GM12878 (cell line): Measurements from ENCODE around the gene SNRNP27. TPM values are rescaled to one million over a fixed set of nuclear protein-coding genes. Genes with fewer than 3 reads are reported as not detected.

ENCODE experiments used
- ATAC-seq: fragments of 200-7000 bp; cut with Tn5 transposase; 3 replicates; pipeline ENCODE4 v1.9.1; 2020; ENCODE audit warnings: mild to moderate bottlenecking, moderate library complexity
- BruUV-seq: library from RNA; stranded (reverse); fragments of 400-500 nt; replicated peaks from 2 replicates; lab custom pipeline; 2021; lab: Mats Ljungman, UMichigan
- CTCF ChIA-PET: fragments of 300-600 bp; sonication (Branson Sonifier 250); formaldehyde crosslinking; extraction: SDS; loops from one replicate; lab custom pipeline; 2021; ENCODE audit warnings: inconsistent platforms; lab: Yijun Ruan, JAX
- POLR2A ChIA-PET: fragments of 350-600 bp; formaldehyde crosslinking; extraction: SDS; loops from one replicate; lab custom pipeline; 2021; ENCODE audit warnings: inconsistent platforms; lab: Charles Lee
- RAD21 ChIA-PET: fragments of 300-600 bp; sonication (Branson Sonifier 250); formaldehyde crosslinking; loops from one replicate; lab custom pipeline; 2023; ENCODE audit warnings: antibody characterized with exemption; ENCODE audit not compliant: unreplicated experiment; lab: Charles Lee
- SMC1A ChIA-PET: fragments of 300-600 bp; sonication (Branson Sonifier 250); formaldehyde crosslinking; loops from one replicate; lab custom pipeline; 2023; ENCODE audit not compliant: unreplicated experiment, uncharacterized antibody; lab: Charles Lee
- DNase-seq: peaks from one replicate; pipeline ENCODE4 v3.0.0-alpha.2; 2011; ENCODE audit warnings: low read depth, low spot score
- FAIRE-seq: peaks from 3 replicates; lab custom pipeline; 2011; peaks lifted over from hg19 to GRCh38; lab: Jason Lieb, UNC
- H2AFZ ChIP-seq: 2 replicates; pipeline ENCODE4 v1.6.0; 2011; ENCODE audit warnings: low read depth, low read length, control low read depth; ENCODE audit not compliant: control insufficient read depth
- H3K27ac ChIP-seq: 2 replicates; pipeline ENCODE4 v1.5.1; 2011; ENCODE audit warnings: control low read depth; ENCODE audit not compliant: control insufficient read depth, insufficient read depth
- H3K27me3 ChIP-seq, 2 experiments: replicated peaks in 1 of 2; 2 replicates each; pipeline versions ENCODE4 v1.6.0 to v1.6.1; 2011; ENCODE audit warnings: low read length in 1 of 2; ENCODE audit not compliant: control insufficient read depth in 2 of 2, insufficient read depth in 2 of 2
- H3K36me3 ChIP-seq, 2 experiments: 2 replicates each; pipeline ENCODE4 v1.5.1; 2011; ENCODE audit warnings: low read length in 1 of 2; ENCODE audit not compliant: control insufficient read depth in 2 of 2, insufficient read depth in 2 of 2
- H3K4me1 ChIP-seq: 2 replicates; pipeline ENCODE4 v1.6.1; 2011; ENCODE audit warnings: mild to moderate bottlenecking, low read length, moderate library complexity, mixed read lengths; ENCODE audit not compliant: control insufficient read depth, insufficient read depth
- H3K4me2 ChIP-seq: 2 replicates; pipeline ENCODE4 v1.6.0; 2011; ENCODE audit warnings: control low read depth; ENCODE audit not compliant: control insufficient read depth, insufficient read depth
- H3K4me3 ChIP-seq: fragments of 200-600 bp; sonication (generic); 2 replicates; pipeline ENCODE4 v1.5.1; 2016
- H3K79me2 ChIP-seq: 2 replicates; pipeline ENCODE4 v1.6.0; 2011; ENCODE audit warnings: low read length; ENCODE audit not compliant: control insufficient read depth, insufficient read depth
- H3K9ac ChIP-seq: 2 replicates; pipeline ENCODE4 v1.8.0; 2011; ENCODE audit warnings: low read length, control low read depth, mixed read lengths; ENCODE audit not compliant: control insufficient read depth, insufficient read depth
- H3K9me3 ChIP-seq: replicated peaks from 3 replicates; pipeline ENCODE4 v1.5.1; 2011; ENCODE audit warnings: mild to moderate bottlenecking, low read length; ENCODE audit not compliant: control insufficient read depth, insufficient read depth
- H4K20me1 ChIP-seq: 2 replicates; pipeline ENCODE4 v1.6.0; 2011; ENCODE audit not compliant: control insufficient read depth, insufficient read depth
- BRCA1 ChIP-seq: IDR thresholded peaks from 2 replicates; pipeline ENCODE4 v1.6.1; 2011; ENCODE audit warnings: low read depth, low read length, improper control_type of control experiment
- CBFB ChIP-seq: IDR thresholded peaks from 2 replicates; pipeline ENCODE4 v1.6.1; 2016; ENCODE audit warnings: antibody characterized with exemption, low read depth
- CHD1 ChIP-seq: IDR thresholded peaks from 2 replicates; pipeline ENCODE4 v1.6.1; 2012; ENCODE audit warnings: low read depth, low read length, improper control_type of control experiment
- EZH2 ChIP-seq: IDR thresholded peaks from 2 replicates; pipeline ENCODE4 v1.6.1; 2012; ENCODE audit warnings: low read depth, mild to moderate bottlenecking, control low read depth, inconsistent platforms, low read length, borderline replicate concordance; ENCODE audit not compliant: control insufficient read depth
- KAT2A ChIP-seq: conservative IDR thresholded peaks from 2 replicates; pipeline ENCODE4 v1.6.1; 2011; ENCODE audit warnings: low read depth, low read length; ENCODE audit not compliant: control insufficient read depth
- NFYB ChIP-seq: IDR thresholded peaks from 2 replicates; pipeline ENCODE4 v1.6.1; 2011; ENCODE audit warnings: low read depth, mild to moderate bottlenecking, low read length, improper control_type of control experiment, moderate library complexity; ENCODE audit not compliant: insufficient read depth
- SMC3 ChIP-seq: IDR thresholded peaks from 2 replicates; pipeline ENCODE4 v1.6.1; 2011; ENCODE audit warnings: low read length, improper control_type of control experiment, borderline replicate concordance
- STAT3 ChIP-seq: IDR thresholded peaks from 2 replicates; pipeline ENCODE4 v1.6.1; 2011; ENCODE audit warnings: low read depth, low read length, improper control_type of control experiment
- TCF12 ChIP-seq: IDR thresholded peaks from 2 replicates; pipeline ENCODE4 v1.6.1; 2011; ENCODE audit warnings: low read depth, mild to moderate bottlenecking, low read length
- ZBTB11 ChIP-seq: fragments of 450-650 bp; formaldehyde crosslinking; IDR thresholded peaks from 2 replicates; pipeline ENCODE4 v1.5.0; 2022; ENCODE audit warnings: mild to moderate bottlenecking, missing genetic modification characterization
- ZBTB4 ChIP-seq: fragments of 450-650 bp; formaldehyde crosslinking; IDR thresholded peaks from 2 replicates; pipeline ENCODE4 v1.4.0; 2022; ENCODE audit warnings: mild to moderate bottlenecking, moderate library complexity
- ZNF207 ChIP-seq: fragments of 450-650 bp; IDR thresholded peaks from 2 replicates; pipeline ENCODE4 v1.6.1; 2014; ENCODE audit warnings: antibody characterized with exemption, mild to moderate bottlenecking, borderline replicate concordance
- ZNF622 ChIP-seq: fragments of 450-650 bp; IDR thresholded peaks from 2 replicates; pipeline ENCODE4 v1.6.1; 2017; ENCODE audit warnings: mild to moderate bottlenecking, inconsistent platforms
- WGBS: methylation state at CpG from one replicate; pipeline ENCODE4 v1.1.6; 2016; ENCODE audit warnings: low lambda C conversion rate; ENCODE audit not compliant: insufficient replicate concordance, insufficient coverage; ENCODE audit errors: missing lambda C conversion rate; 5-methylcytosine and 5-hydroxymethylcytosine counted together
- in situ Hi-C: fragments of 300-500 bp; cut with MboI; formaldehyde crosslinking; loops from 9 replicates; pipeline ENCODE4 v1.14.3; 2018; ENCODE audit warnings: mixed read lengths
- intact Hi-C: fragments of 100-400 bp; cut with micrococcal nuclease; formaldehyde crosslinking; loops from one replicate; pipeline ENCODE4 v1.14.2; 2022; ENCODE audit not compliant: unreplicated experiment
- polyA plus RNA-seq, 11 experiments: library from polyadenylated mRNA; depleted of rRNA in 4 of 11; unstranded in 6 of 11; stranded (reverse) in 5 of 11; fragments of >200 nt; fragmentation: Nextera tagmentation in 4 of 11; fragmentation: Illumina TruSeq in 1 of 11; extraction: Ambion mirVana in 4 of 11; extraction: Trizol in 1 of 11; gene quantifications; 1 replicate in 1 of 11; 2 replicates in 10 of 11; pipeline versions ENCODE4 v1.2.1 to v1.2.3, GENCODE V29; 2011 to 2016; ENCODE audit warnings: inconsistent platforms in 2 of 11, missing spikeins in 2 of 11, low read depth in 1 of 11
- total RNA-seq, 4 experiments: library from RNA; depleted of rRNA in 3 of 4; stranded (reverse); fragments of >200 nt in 3 of 4; fragmentation: Illumina TruSeq in 1 of 4; extraction: Trizol in 1 of 4; gene quantifications; 2 replicates each; pipeline versions ENCODE4 v1.2.1 to v1.2.3, GENCODE V29; 2013 to 2021

The SNRNP27 gene
- total and polyA plus RNA-seq, 10 of the 15 experiments (the other 5 are each of a cell fraction or from before 2014, with no cell fraction given), result 30.6 to 89.5 (median 49.2) TPM

DNA sequence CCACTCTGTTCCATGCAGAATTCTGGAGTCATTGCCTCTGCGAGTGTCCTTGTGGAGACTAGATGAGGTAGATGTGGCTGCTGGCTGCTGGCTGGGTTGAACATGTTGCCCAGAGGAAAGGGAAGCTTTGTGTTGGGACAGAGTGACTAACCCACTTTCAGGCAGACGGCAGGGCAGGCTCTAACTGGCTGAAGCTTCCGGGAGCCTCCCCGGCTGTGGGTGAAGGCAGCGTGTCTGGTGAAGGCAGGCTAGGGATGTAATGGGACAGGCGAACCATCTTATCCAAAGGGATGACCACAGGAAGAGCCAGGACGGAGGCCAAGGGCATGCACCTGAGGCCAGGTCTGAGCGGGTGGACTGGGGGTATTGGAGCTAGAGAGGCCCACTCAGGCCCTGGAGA is 51.7 kb downstream of the SNRNP27 start:
- intact Hi-C loops, result no loop called here
- Histone ChIP-seq H3K79me2 (no peaks in the 10 kb centered on the region), H3K27ac (no peak overlapping the region), H3K9me3 (no peaks in the 10 kb centered on the region), H3K36me3 (0 out of 4 replicates have a peak, but pooled peaks cover 0 to 7% of the 10 kb centered on the region in 2 experiments), H3K4me1 (peaks cover 13% of the 10 kb centered on the region), H2AFZ (no peak overlapping the region), H3K9ac (no peak overlapping the region), H3K4me2 (no peak overlapping the region), H3K27me3 (no peaks in the 10 kb centered on the region), H4K20me1 (no peaks in the 10 kb centered on the region), H3K4me3 (no peak overlapping the region)
- DNase-seq (no peak), ATAC-seq (no peak), FAIRE-seq (no peak)
- in situ Hi-C loops, result no loop called here
- no peak for TF ChIP-seq ZBTB11 (CRISPR knock-in tag)
- TF ChIP-seq BRCA1, result no peak
- no peak for TF ChIP-seq ZNF622
- TF ChIP-seq TCF12, result no peak
- TF ChIP-seq STAT3, result no peak
- TF ChIP-seq EZH2, result no peak
- no peak for TF ChIP-seq ZNF207
- no peak for TF ChIP-seq CBFB
- no peak for TF ChIP-seq CHD1
- no peak for TF ChIP-seq SMC3
- no peak for TF ChIP-seq KAT2A
- TF ChIP-seq ZBTB4 (CRISPR knock-in tag), result no peak
- no peak for TF ChIP-seq NFYB
- CTCF ChIA-PET, result no interaction called here
- SMC1A ChIA-PET, result interaction anchor here (1.0 kb wide), 1 partner anchor 196 kb away, joined by 4 read pairs; no protein-coding TSS in a partner anchor
- POLR2A ChIA-PET, result interaction anchor here (1.3 kb wide), 1 partner anchor 12 kb away, joined by 3 read pairs; no protein-coding TSS in a partner anchor
- WGBS, result 83% methylated on average over 8 of the region's 8 CpGs
- RAD21 ChIA-PET, result no interaction called here
- BruUV-seq, result no TSS peak
